HepG2 (cell line): ENCODE data around the gene GUK1. TPM values are rescaled to one million over a fixed set of nuclear protein-coding genes. Genes with fewer than 3 reads are reported as not detected.
"Not testable (repeated sequence)": the region's sequence is repeated elsewhere in the genome, so short reads cannot be mapped to it uniquely, and the experiment has no call there.

Experiments
- ATAC-seq: fragments of 200-7000 bp; cut with Tn5 transposase; 3 replicates; pipeline ENCODE4 v1.9.1; 2020; ENCODE audit warnings: mild to moderate bottlenecking, moderate library complexity
- BruUV-seq: library from RNA; stranded (reverse); fragments of 400-500 nt; replicated peaks from 2 replicates; lab custom pipeline; 2021; lab: Mats Ljungman, UMichigan
- CTCF ChIA-PET: fragments of 300-600 bp; formaldehyde crosslinking; extraction: SDS; loops from one replicate; lab custom pipeline; 2021; ENCODE audit warnings: low total read pairs, inconsistent platforms, low intra/inter-chr PET ratio; lab: Yijun Ruan, JAX
- POLR2A ChIA-PET: fragments of 350-600 bp; sonication (Branson Sonifier 250); formaldehyde crosslinking; loops from one replicate; lab custom pipeline; 2020; ENCODE audit warnings: antibody characterized with exemption, inconsistent platforms; lab: Yijun Ruan, JAX
- DNase-seq: peaks from one replicate; pipeline ENCODE4 v3.0.0-alpha.2; 2015; ENCODE audit warnings: low spot score
- FAIRE-seq: peaks from 3 replicates; lab custom pipeline; 2011; peaks lifted over from hg19 to GRCh38; lab: Jason Lieb, UNC
- H2AFZ ChIP-seq: one replicate; pipeline ENCODE4 v1.6.1; 2011; ENCODE audit warnings: low read length, inconsistent platforms
- H3K27ac ChIP-seq: fragments of 300-600 bp; 3 replicates; pipeline ENCODE4 v1.8.0; 2011; ENCODE audit warnings: mixed run types, mild to moderate bottlenecking, mixed read lengths, low read length, inconsistent platforms; ENCODE audit not compliant: insufficient read depth; ENCODE audit errors: extremely low read length
- H3K27me3 ChIP-seq, 2 experiments: fragments of 200-600 bp in 1 of 2; 2 replicates in 1 of 2; 3 replicates in 1 of 2; pipeline versions ENCODE4 v1.6.0 to v1.8.0; 2011; ENCODE audit warnings: low read length in 2 of 2, mild to moderate bottlenecking in 2 of 2, moderate library complexity in 2 of 2, inconsistent platforms in 1 of 2; ENCODE audit not compliant: insufficient read depth in 2 of 2, control insufficient read depth in 1 of 2
- H3K36me3 ChIP-seq, 2 experiments: fragments of 200-600 bp in 1 of 2; replicated peaks in 1 of 2; 2 replicates in 1 of 2; 3 replicates in 1 of 2; pipeline versions ENCODE4 v1.5.1 to v1.8.0; 2011; ENCODE audit warnings: low read length in 2 of 2, inconsistent platforms in 1 of 2; ENCODE audit not compliant: insufficient read depth in 2 of 2, control insufficient read depth in 1 of 2
- H3K4me1 ChIP-seq: 2 replicates; pipeline ENCODE4 v1.5.1; 2012; ENCODE audit warnings: low read length, inconsistent platforms; ENCODE audit not compliant: insufficient read depth
- H3K4me2 ChIP-seq: 2 replicates; pipeline ENCODE4 v1.6.0; 2011; ENCODE audit warnings: low read depth, low read length, inconsistent platforms
- H3K4me3 ChIP-seq, 3 experiments: fragments of 200-600 bp in 1 of 3; sonication (generic), shearing (Covaris generic) in 1 of 3; replicated peaks in 1 of 3; 2 replicates each; pipeline ENCODE4 v1.5.1; 2011 to 2016; ENCODE audit warnings: low read length in 3 of 3, inconsistent platforms in 2 of 3, low read depth in 2 of 3, mild to moderate bottlenecking in 2 of 3, control low read depth in 1 of 3, mixed read lengths in 1 of 3; ENCODE audit not compliant: insufficient read depth in 1 of 3
- H3K79me2 ChIP-seq: one replicate; pipeline ENCODE4 v1.6.1; 2011; ENCODE audit warnings: low read length, inconsistent platforms; ENCODE audit not compliant: insufficient read depth
- H3K9ac ChIP-seq: 2 replicates; pipeline ENCODE4 v1.6.0; 2011; ENCODE audit warnings: mild to moderate bottlenecking, low read depth, low read length, inconsistent platforms; ENCODE audit not compliant: insufficient read depth
- H3K9me3 ChIP-seq: 2 replicates; pipeline ENCODE4 v1.5.1; 2012; ENCODE audit warnings: mild to moderate bottlenecking, low read length
- H4K20me1 ChIP-seq: 2 replicates; pipeline ENCODE4 v1.6.0; 2011; ENCODE audit warnings: inconsistent platforms, mild to moderate bottlenecking, low read length, moderate library complexity; ENCODE audit not compliant: insufficient read depth
- ASH2L ChIP-seq: fragments of 300-600, 200-600 bp; sonication (generic); IDR thresholded peaks from 2 replicates; pipeline ENCODE4 v1.7.0; 2017; ENCODE audit warnings: low read depth, mild to moderate bottlenecking, moderate library complexity, mixed read lengths, low read length; ENCODE audit not compliant: insufficient read length
- WGBS: methylation state at CpG from one replicate; pipeline ENCODE4 v1.1.6; 2017; ENCODE audit warnings: low lambda C conversion rate; 5-methylcytosine and 5-hydroxymethylcytosine counted together
- in situ Hi-C: cut with HindIII; loops from 2 replicates; pipeline ENCODE4 v1.10.0; 2017; ENCODE audit warnings: low pct_unique_long_range_greater_than_20kb; ENCODE audit not compliant: extremely low pct_ligation_motif_present
- intact Hi-C: fragments of 100-400 bp; cut with micrococcal nuclease; formaldehyde crosslinking; loops from one replicate; pipeline ENCODE4 v1.10.0; 2022; ENCODE audit not compliant: unreplicated experiment
- polyA plus RNA-seq, 8 experiments: library from polyadenylated mRNA; depleted of rRNA in 3 of 8; stranded (reverse) in 7 of 8; unstranded in 1 of 8; fragments of >200 nt; fragmentation: Illumina TruSeq in 4 of 8; extraction: Trizol in 4 of 8; gene quantifications; 2 replicates each; pipeline versions ENCODE4 v1.2.1 to v1.2.3, GENCODE V29; 2011 to 2016; ENCODE audit warnings: low read depth in 4 of 8, missing spikeins in 1 of 8, mixed read lengths in 1 of 8; ENCODE audit not compliant: insufficient read depth in 1 of 8
- total RNA-seq, 5 experiments: library from RNA; depleted of rRNA; stranded (reverse); fragments of >200 nt; fragmentation: Illumina TruSeq; extraction: Trizol; gene quantifications; 2 replicates each; pipeline ENCODE4 v1.2.3, GENCODE V29; 2016; ENCODE audit warnings: low read depth in 1 of 5

GUK1 gene
- total and polyA plus RNA-seq, 2 of the 13 experiments (the other 11 are each of a cell fraction or from before 2014, with no cell fraction given): 116 to 154 TPM

- POLR2A ChIA-PET: not testable (repeated sequence)
Measured at GRCh38 chr1:228188249-228188648, 48.2 kb downstream of the GUK1 start.

DNA sequence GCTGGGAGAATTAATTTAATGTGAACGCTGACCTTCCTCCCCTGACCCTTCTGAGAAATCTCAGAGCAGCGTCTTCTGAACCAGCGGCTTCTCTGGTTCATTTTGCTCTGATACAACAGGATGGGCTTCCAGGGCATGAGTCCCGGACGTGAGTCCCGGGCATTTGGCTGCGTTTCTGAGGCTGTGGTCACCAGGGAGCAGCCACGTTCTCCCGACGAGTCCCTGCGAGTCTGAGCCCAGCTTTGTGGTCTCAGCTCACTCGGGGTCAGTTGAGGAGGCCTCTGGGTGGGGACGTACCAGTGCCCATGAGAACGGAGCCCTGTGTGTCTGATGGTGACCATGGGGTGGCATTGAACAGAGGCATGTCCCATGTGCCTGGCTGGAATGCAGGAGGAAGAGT, 50.1 kb downstream of the GUK1 start:
- DNase-seq (no peak), ATAC-seq (no peak), FAIRE-seq (no peak)
- POLR2A ChIA-PET: no interaction called here
- WGBS: 45% methylated on average over 9 of the region's 14 CpGs
- H3K79me2 ChIP-seq: no peaks in the 10 kb centered on the region
- H3K4me3 ChIP-seq: no peak overlapping the region
- in situ Hi-C loops (loop anchor here (10.0 kb wide), 1 partner anchor 195 kb away; no protein-coding TSS in a partner anchor), intact Hi-C loops (no loop called here)
- H2AFZ ChIP-seq: no peak overlapping the region
- CTCF ChIA-PET: no interaction called here
- no peak for TF ChIP-seq ASH2L
- no peak overlapping the region for H3K27ac ChIP-seq
- no peaks in the 10 kb centered on the region for H3K36me3 ChIP-seq
- H4K20me1 ChIP-seq: no peaks in the 10 kb centered on the region
- no peaks in the 10 kb centered on the region for H3K4me1 ChIP-seq
- no peak overlapping the region for H3K9ac ChIP-seq
- no peaks in the 10 kb centered on the region for H3K9me3 ChIP-seq
- no TSS peak for BruUV-seq
- H3K27me3 ChIP-seq: no peaks in the 10 kb centered on the region; a peak in 1 of 5 replicates
- H3K4me2 ChIP-seq: no peak overlapping the region

More at GRCh38 chr1:228188249-228188648, 48.2 kb downstream of the GUK1 start:
- ATAC-seq, H3K27me3 ChIP-seq, H3K4me2 ChIP-seq, H3K27ac ChIP-seq, DNase-seq, H3K79me2 ChIP-seq, H3K9ac ChIP-seq, CTCF ChIA-PET, H4K20me1 ChIP-seq, H3K4me3 ChIP-seq, H3K4me1 ChIP-seq, in situ Hi-C loops, intact Hi-C loops, BruUV-seq, H3K9me3 ChIP-seq, H2AFZ ChIP-seq, FAIRE-seq, H3K36me3 ChIP-seq: not testable (repeated sequence)
- WGBS: 2% methylated on average over 2 of the region's 2 CpGs
